Vagina (tissue), 2 donors: Measurements from ENCODE around the gene DDX10. TPM values are rescaled to one million over a fixed set of nuclear protein-coding genes. Genes with fewer than 3 reads are reported as not detected.

Experiments
- DNase-seq, 2 donors: peaks; one replicate each; pipeline ENCODE4 v3.0.0-alpha.2; 2017; ENCODE audit errors: extremely low spot score in 2 of 2
- H3K27ac ChIP-seq: fragments of 200-600 bp; sonication (generic); one replicate; pipeline ENCODE4 v1.5.1; 2019
- H3K27me3 ChIP-seq: fragments of 200-600 bp; sonication (generic); one replicate; pipeline ENCODE4 v1.5.1; 2019
- H3K36me3 ChIP-seq, 2 donors: fragments of 200-600 bp; sonication (generic); one replicate each; pipeline ENCODE4 v1.5.1; 2017 to 2019
- H3K4me1 ChIP-seq: fragments of 200-600 bp; sonication (generic); one replicate; pipeline ENCODE4 v1.5.1; 2019
- H3K4me3 ChIP-seq, 2 donors: fragments of 200-600 bp; sonication (generic); 1 replicate in 1 of 2; 2 replicates in 1 of 2; pipeline ENCODE4 v1.5.1; 2016 to 2019
- H3K9me3 ChIP-seq: fragments of 200-600 bp; sonication (generic); one replicate; pipeline ENCODE4 v1.5.1; 2019
- POLR2A ChIP-seq, 2 donors: fragments of 450-650 bp; IDR thresholded peaks; one replicate each; pipeline ENCODE4 v1.6.1; 2017; ENCODE audit warnings: antibody characterized with exemption in 2 of 2, mild to moderate bottlenecking in 2 of 2, moderate library complexity in 2 of 2
- POLR2AphosphoS5 ChIP-seq, 2 donors: sonication (generic); formaldehyde crosslinking; IDR thresholded peaks; one replicate each; pipeline ENCODE4 v1.9.0; 2017; ENCODE audit warnings: antibody characterized with exemption in 2 of 2, mild to moderate bottlenecking in 2 of 2, low read depth in 1 of 2; ENCODE audit not compliant: insufficient read depth in 1 of 2
- intact Hi-C: fragments of 100-400 bp; cut with DNase I; formaldehyde crosslinking; loops from one replicate; pipeline ENCODE4 v1.15.1; 2023
- total RNA-seq: library from RNA; depleted of rRNA; stranded (reverse); fragments of >200 nt; gene quantifications from one replicate; pipeline ENCODE4 v1.2.3, GENCODE V29; 2016
- TF ChIP-seq, protein P1 (sequence below), 3 experiments: fragments of 450-650 bp in 2 of 3; fragments of 200-600 bp in 1 of 3; sonication (generic) in 1 of 3; IDR thresholded peaks; one replicate each; pipeline ENCODE4 v1.5.1; 2017 to 2019; ENCODE audit warnings: antibody characterized with exemption in 3 of 3, mild to moderate bottlenecking in 2 of 3, moderate library complexity in 2 of 3

Gene DDX10
- total RNA-seq, 1 donor from 2014 or later: 23.8 TPM

DNA sequence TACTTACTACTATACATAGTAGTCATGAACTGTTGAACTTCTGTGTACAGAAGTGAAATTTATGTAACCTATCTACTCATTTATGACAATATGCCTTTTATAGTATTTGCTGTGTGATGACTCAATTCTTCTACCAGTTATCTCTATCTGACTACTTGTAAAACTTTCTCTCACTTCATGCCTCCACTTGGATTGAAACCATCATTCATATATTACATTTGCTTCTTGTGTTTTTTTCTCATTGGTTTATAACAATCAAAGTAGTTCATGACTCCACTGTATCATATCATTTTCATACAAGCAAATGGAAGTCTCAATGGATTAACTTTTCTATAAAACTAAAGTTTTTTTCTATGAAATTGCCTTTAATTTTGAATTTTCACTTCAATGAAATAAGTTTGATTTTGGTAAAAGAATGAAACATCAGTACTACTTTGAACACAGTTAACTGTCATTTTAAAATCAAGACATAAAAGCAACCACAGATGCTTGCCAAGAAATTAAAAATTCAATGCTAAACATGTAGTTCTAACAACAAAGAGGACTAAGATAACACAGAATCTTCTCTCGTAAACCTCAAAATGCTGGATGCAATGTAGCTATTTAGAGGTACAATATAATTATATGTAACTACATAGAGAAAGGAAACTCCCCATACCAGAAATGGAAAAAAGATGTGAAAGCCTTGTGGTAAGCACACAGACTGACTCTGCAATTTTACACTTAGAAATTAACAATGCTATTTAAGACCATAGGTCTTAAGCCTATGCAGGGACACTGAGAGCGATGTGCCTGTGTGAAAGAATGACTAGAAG, 43.7 kb upstream of the DDX10 start:
- Histone ChIP-seq H3K27ac (no peak overlapping the region), H3K27me3 (no peaks in the 10 kb centered on the region), H3K36me3 (no peaks in the 10 kb centered on the region), H3K9me3 (no peaks in the 10 kb centered on the region), H3K4me3 (no peak overlapping the region), H3K4me1 (peaks cover 8% of the 10 kb centered on the region)
- DNase-seq: no peak
- TF ChIP-seq POLR2A (IDR thresholded peaks at IDR 0.05) (no peak), POLR2AphosphoS5 (IDR thresholded peaks at IDR 0.05; ENCODE audit: insufficient read depth in 1 of 2, low read depth in 1 of 2) (no peak)
- TF ChIP-seq, protein P1, sequence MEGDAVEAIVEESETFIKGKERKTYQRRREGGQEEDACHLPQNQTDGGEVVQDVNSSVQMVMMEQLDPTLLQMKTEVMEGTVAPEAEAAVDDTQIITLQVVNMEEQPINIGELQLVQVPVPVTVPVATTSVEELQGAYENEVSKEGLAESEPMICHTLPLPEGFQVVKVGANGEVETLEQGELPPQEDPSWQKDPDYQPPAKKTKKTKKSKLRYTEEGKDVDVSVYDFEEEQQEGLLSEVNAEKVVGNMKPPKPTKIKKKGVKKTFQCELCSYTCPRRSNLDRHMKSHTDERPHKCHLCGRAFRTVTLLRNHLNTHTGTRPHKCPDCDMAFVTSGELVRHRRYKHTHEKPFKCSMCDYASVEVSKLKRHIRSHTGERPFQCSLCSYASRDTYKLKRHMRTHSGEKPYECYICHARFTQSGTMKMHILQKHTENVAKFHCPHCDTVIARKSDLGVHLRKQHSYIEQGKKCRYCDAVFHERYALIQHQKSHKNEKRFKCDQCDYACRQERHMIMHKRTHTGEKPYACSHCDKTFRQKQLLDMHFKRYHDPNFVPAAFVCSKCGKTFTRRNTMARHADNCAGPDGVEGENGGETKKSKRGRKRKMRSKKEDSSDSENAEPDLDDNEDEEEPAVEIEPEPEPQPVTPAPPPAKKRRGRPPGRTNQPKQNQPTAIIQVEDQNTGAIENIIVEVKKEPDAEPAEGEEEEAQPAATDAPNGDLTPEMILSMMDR (IDR thresholded peaks at IDR 0.05): no peak
- intact Hi-C loops: no loop called here

GRCh38 chr11:108622341-108622740, 42.5 kb upstream of the DDX10 start:
- H3K9me3 ChIP-seq: no peaks in the 10 kb centered on the region
- TF ChIP-seq POLR2A (IDR thresholded peaks at IDR 0.05): no peak

GRCh38 chr11:108624196-108624925, 40.5 kb upstream of the DDX10 start:
- no peak overlapping the region for H3K4me3 ChIP-seq
- intact Hi-C loops: no loop called here
- no peaks in the 10 kb centered on the region for H3K9me3 ChIP-seq
- H3K27ac ChIP-seq: no peak overlapping the region
- peaks cover 8% of the 10 kb centered on the region for H3K4me1 ChIP-seq
- TF ChIP-seq POLR2A (IDR thresholded peaks at IDR 0.05) (no peak), POLR2AphosphoS5 (IDR thresholded peaks at IDR 0.05; ENCODE audit: insufficient read depth in 1 of 2, low read depth in 1 of 2) (no peak)
- TF ChIP-seq, protein P1 (IDR thresholded peaks at IDR 0.05): no peak
- no peaks in the 10 kb centered on the region for H3K27me3 ChIP-seq
- H3K36me3 ChIP-seq: no peaks in the 10 kb centered on the region
- DNase-seq: no peak

More at GRCh38 chr11:108622341-108622740, 42.5 kb upstream of the DDX10 start:
- H3K4me1 ChIP-seq: peaks cover 8% of the 10 kb centered on the region
- intact Hi-C loops: no loop called here
- DNase-seq: no peak
- no peaks in the 10 kb centered on the region for H3K27me3 ChIP-seq
- H3K27ac ChIP-seq: no peak overlapping the region
- H3K36me3 ChIP-seq: no peaks in the 10 kb centered on the region
- H3K4me3 ChIP-seq: no peak overlapping the region

- Histone ChIP-seq H3K36me3 (no peaks in the 10 kb centered on the region), H3K4me3 (no peak overlapping the region), H3K27me3 (no peaks in the 10 kb centered on the region), H3K27ac (no peak overlapping the region), H3K9me3 (no peaks in the 10 kb centered on the region), H3K4me1 (peaks cover 8% of the 10 kb centered on the region)
- TF ChIP-seq, protein P1 (IDR thresholded peaks at IDR 0.05): no peak
- TF ChIP-seq POLR2AphosphoS5 (IDR thresholded peaks at IDR 0.05; ENCODE audit: insufficient read depth in 1 of 2, low read depth in 1 of 2) (no peak), POLR2A (IDR thresholded peaks at IDR 0.05) (no peak)
- intact Hi-C loops: no loop called here
- no peak for DNase-seq
Observed at GRCh38 chr11:108628326-108628725, 36.5 kb upstream of the DDX10 start.

- no peak overlapping the region for H3K27ac ChIP-seq
- H3K4me3 ChIP-seq: no peak overlapping the region
- no peaks in the 10 kb centered on the region for H3K27me3 ChIP-seq
- peaks cover 8% of the 10 kb centered on the region for H3K4me1 ChIP-seq
- DNase-seq: no peak
- H3K9me3 ChIP-seq: no peaks in the 10 kb centered on the region
- TF ChIP-seq, protein P1 (IDR thresholded peaks at IDR 0.05): no peak
- TF ChIP-seq POLR2A (IDR thresholded peaks at IDR 0.05) (no peak), POLR2AphosphoS5 (IDR thresholded peaks at IDR 0.05; ENCODE audit: insufficient read depth in 1 of 2, low read depth in 1 of 2) (no peak)
- intact Hi-C loops: no loop called here
- H3K36me3 ChIP-seq: no peaks in the 10 kb centered on the region
Observed at GRCh38 chr11:108628812-108629211, 36.1 kb upstream of the DDX10 start.
